Lower lobe of right lung (tissue), 2 donors: Measurements from ENCODE around the gene VIPR1. TPM values are rescaled to one million over a fixed set of nuclear protein-coding genes. Genes with fewer than 3 reads are reported as not detected.

Experiments used
- ATAC-seq, 2 donors: fragments of 200-7000 bp; cut with Tn5 transposase; one replicate each; pipeline ENCODE4 v1.9.1; 2020 to 2022; ENCODE audit warnings: mild to moderate bottlenecking in 2 of 2, moderate library complexity in 2 of 2
- DNase-seq: peaks from one replicate; pipeline ENCODE4 v3.0.0-alpha.2; 2020
- H3K27ac ChIP-seq: fragments of 200-600 bp; one replicate; pipeline ENCODE4 v1.8.0; 2022
- H3K27me3 ChIP-seq: fragments of 200-600 bp; one replicate; pipeline ENCODE4 v1.8.0; 2022; ENCODE audit warnings: low read depth
- H3K36me3 ChIP-seq: fragments of 200-600 bp; one replicate; pipeline ENCODE4 v1.8.0; 2022; ENCODE audit warnings: mild to moderate bottlenecking
- H3K4me1 ChIP-seq: fragments of 200-600 bp; one replicate; pipeline ENCODE4 v1.8.0; 2022
- H3K4me3 ChIP-seq: fragments of 200-600 bp; one replicate; pipeline ENCODE4 v1.8.0; 2022; ENCODE audit warnings: mild to moderate bottlenecking
- H3K9me3 ChIP-seq: fragments of 200-600 bp; one replicate; pipeline ENCODE4 v1.8.0; 2022
- intact Hi-C: fragments of 100-400 bp; cut with DNase I; formaldehyde crosslinking; loops from one replicate; pipeline ENCODE4 v1.11.0; 2022
- total RNA-seq: library from RNA; stranded (reverse); fragmentation: NEBNext Ultra II Directional; extraction: Animal tissue kit (Norgen Biotek cat#: 25700); gene quantifications from one replicate; pipeline ENCODE4 v1.2.1, GENCODE V29; 2021
- TF ChIP-seq, protein P1 (sequence below): fragments of 200-600 bp; IDR thresholded peaks from one replicate; pipeline ENCODE4 v1.8.0; 2022; ENCODE audit warnings: antibody characterized with exemption, mild to moderate bottlenecking
- donor health status: DM: no; HTN: yes; CAD: no; lungs with severe emphysema.

Gene VIPR1
- total RNA-seq, 1 donor from 2014 or later: 212 TPM

DNA sequence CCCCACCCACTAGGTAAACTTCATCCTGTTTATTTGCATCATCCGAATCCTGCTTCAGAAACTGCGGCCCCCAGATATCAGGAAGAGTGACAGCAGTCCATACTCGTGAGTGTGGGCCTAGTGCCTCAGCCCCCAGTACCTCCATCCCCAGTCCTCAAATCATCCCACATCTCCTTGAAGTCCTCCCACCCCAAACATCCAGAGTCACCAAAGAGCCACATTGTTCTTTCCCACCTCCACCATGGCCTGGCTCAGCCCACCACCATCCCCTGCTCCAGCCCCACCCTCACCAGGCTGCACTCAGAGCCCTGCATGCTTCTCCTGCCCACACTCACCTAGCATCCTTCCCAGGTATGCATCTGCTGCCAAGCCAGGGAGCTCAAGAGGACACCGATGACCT lies 29.8 kb downstream of the VIPR1 start:
- peak overlapping the region; percentile 36 for H3K27ac ChIP-seq
- intact Hi-C loops: no loop called here

DNA sequence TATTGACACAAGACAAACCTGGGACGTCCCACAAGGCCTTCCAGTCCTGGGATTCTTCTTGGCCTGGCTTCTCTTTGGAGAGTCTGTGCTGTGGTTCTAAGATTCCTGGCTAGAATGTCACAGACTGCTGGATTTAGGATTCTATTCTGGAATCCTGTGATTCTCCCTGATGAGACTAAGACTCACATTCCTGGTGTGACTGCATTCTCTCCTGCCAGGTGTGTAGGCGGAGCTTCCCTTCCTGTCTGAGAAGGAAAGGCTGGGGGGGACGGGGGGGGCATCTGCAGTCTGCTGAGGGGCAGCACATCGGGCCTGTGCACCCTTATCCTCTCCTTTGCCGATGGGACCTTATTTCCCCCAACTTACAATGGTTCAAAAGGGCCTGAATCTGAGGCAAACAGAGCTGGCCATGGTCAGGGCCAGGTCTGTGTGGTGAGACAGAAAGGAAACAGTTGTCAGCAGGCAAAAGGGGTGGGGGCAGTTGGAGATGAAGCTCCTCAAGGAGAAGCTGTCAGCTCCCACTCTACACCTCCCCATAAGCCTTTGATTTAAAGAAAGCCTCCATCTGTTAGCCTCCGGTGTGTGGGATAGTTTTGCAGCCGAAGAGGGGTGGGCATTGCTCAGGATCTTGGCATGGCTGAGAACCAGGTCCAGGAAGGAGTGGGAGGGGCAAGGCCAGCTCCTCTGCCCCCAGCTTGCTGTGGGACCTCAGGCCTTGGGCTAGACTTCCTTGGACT lies 30.9 kb downstream of the VIPR1 start:
- Histone ChIP-seq H3K4me3 (no peak overlapping the region), H3K27me3 (no peaks in the 10 kb centered on the region), H3K36me3 (peaks cover 31% of the 10 kb centered on the region), H3K27ac (peak overlapping the region; percentile 36), H3K9me3 (no peaks in the 10 kb centered on the region), H3K4me1 (peaks cover 29% of the 10 kb centered on the region)
- ATAC-seq: no peak
- TF ChIP-seq, protein P1, sequence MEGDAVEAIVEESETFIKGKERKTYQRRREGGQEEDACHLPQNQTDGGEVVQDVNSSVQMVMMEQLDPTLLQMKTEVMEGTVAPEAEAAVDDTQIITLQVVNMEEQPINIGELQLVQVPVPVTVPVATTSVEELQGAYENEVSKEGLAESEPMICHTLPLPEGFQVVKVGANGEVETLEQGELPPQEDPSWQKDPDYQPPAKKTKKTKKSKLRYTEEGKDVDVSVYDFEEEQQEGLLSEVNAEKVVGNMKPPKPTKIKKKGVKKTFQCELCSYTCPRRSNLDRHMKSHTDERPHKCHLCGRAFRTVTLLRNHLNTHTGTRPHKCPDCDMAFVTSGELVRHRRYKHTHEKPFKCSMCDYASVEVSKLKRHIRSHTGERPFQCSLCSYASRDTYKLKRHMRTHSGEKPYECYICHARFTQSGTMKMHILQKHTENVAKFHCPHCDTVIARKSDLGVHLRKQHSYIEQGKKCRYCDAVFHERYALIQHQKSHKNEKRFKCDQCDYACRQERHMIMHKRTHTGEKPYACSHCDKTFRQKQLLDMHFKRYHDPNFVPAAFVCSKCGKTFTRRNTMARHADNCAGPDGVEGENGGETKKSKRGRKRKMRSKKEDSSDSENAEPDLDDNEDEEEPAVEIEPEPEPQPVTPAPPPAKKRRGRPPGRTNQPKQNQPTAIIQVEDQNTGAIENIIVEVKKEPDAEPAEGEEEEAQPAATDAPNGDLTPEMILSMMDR: no peak
- intact Hi-C loops: no loop called here
- DNase-seq: no peak

More for the DNA sequence above, 29.8 kb downstream of the VIPR1 start:
- DNase-seq (no peak), ATAC-seq (no peak)
- H3K4me1 ChIP-seq: peaks cover 29% of the 10 kb centered on the region
- no peaks in the 10 kb centered on the region for H3K9me3 ChIP-seq
- H3K27me3 ChIP-seq: no peaks in the 10 kb centered on the region
- TF ChIP-seq, protein P1: no peak
- no peak overlapping the region for H3K4me3 ChIP-seq
- peaks cover 39% of the 10 kb centered on the region for H3K36me3 ChIP-seq

- ATAC-seq (no peak), DNase-seq (no peak)
- Histone ChIP-seq H3K27me3 (no peaks in the 10 kb centered on the region), H3K9me3 (no peaks in the 10 kb centered on the region), H3K27ac (no peak overlapping the region), H3K4me3 (no peak overlapping the region), H3K36me3 (peaks cover 24% of the 10 kb centered on the region), H3K4me1 (peaks cover 29% of the 10 kb centered on the region)
- TF ChIP-seq, protein P1: peak; percentile 49
- intact Hi-C loops: no loop called here
Observed at GRCh38 chr3:42535981-42536784, 33.7 kb downstream of the VIPR1 start.

DNA sequence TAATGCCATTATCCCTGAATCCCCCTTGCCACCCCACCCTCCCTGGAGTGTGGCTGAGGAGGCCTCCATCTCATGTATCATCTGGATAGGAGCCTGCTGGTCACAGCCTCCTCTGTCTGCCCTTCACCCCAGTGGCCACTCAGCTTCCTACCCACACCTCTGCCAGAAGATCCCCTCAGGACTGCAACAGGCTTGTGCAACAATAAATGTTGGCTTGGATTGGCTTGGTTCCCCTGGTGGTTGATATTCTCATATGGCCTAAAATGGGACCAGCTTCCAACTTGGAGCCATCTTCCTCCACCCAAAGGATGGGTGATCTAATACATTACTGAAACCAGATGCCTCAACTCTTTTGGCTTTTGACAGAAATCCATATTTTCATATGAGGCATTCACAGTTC lies 34.9 kb downstream of the VIPR1 start:
- TF ChIP-seq, protein P1: no peak
- H3K9me3 ChIP-seq: no peaks in the 10 kb centered on the region
- H3K36me3 ChIP-seq: peaks cover 13% of the 10 kb centered on the region
- ATAC-seq (no peak), DNase-seq (no peak)
- H3K4me1 ChIP-seq: peaks cover 40% of the 10 kb centered on the region
- no peak overlapping the region for H3K27ac ChIP-seq
- H3K27me3 ChIP-seq: no peaks in the 10 kb centered on the region
- intact Hi-C loops: no loop called here
- H3K4me3 ChIP-seq: no peak overlapping the region

DNA sequence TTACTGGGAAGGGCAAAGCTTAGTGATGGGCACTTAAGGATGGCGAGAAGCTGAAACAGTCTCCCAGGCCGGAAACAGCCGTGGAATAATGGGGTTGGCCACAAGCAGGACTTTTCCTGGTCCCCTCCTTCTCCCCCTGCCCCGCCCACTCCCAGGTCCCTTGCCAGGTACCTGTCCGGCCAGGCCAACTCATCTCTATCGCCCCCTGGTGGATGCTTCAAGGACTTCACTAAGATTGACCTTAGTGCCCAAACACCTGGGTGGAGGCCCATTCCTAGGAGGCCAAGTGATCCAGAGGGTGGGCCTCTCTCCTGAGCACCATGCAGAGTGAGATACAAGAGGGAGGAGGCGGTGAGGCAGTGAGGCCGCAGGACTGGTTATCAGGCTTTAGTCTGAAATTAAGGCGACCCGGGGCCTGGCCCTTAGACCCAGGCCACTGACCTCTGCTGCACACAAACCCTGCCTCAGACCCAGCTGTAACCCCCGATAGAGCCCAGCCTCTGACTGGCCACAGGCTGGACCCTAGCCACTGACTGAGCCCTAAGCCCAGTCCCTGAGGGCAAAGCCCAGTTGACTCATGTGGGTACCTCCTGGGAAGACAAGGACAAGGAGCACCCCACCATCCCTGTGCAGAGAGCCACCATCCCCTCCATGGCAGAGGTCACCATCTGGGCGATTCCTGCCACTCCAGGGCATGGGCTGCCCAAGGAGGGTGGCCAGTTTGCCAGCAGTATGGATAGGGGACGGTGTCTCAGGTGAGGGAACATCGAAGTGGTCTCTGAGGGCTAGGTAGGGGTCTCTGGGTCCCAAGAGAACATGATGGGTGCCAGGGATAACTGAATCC lies 37.6 kb downstream of the VIPR1 start:
- H3K36me3 ChIP-seq: no peaks in the 10 kb centered on the region
- no peaks in the 10 kb centered on the region for H3K27me3 ChIP-seq
- H3K4me1 ChIP-seq: peaks cover 61% of the 10 kb centered on the region
- peak overlapping the region; percentile 53 for H3K27ac ChIP-seq
- intact Hi-C loops: no loop called here
- no peaks in the 10 kb centered on the region for H3K9me3 ChIP-seq
- ATAC-seq (peak; percentile 59 to 74), DNase-seq (peak; percentile 80)
- TF ChIP-seq, protein P1: peak; percentile 76
- no peak overlapping the region for H3K4me3 ChIP-seq
